GM19455 (cell line): Measurements from ENCODE around the gene TSN.
"Not testable (repeated sequence)": the region's sequence is repeated elsewhere in the genome, so short reads cannot be mapped to it uniquely, and the experiment has no call there.

ENCODE experiments used
- ATAC-seq: cut with Tn5 transposase; IDR thresholded peaks from one replicate; pipeline ENCODE4 v1.9.1; 2021; ENCODE audit not compliant: unreplicated experiment

Gene TSN

GRCh38 chr2:121796239-121796638 lies 40.8 kb downstream of the TSN start:
- no peak for ATAC-seq

- no peak for ATAC-seq
Measured at GRCh38 chr2:121798617-121799016, 43.2 kb downstream of the TSN start.

DNA sequence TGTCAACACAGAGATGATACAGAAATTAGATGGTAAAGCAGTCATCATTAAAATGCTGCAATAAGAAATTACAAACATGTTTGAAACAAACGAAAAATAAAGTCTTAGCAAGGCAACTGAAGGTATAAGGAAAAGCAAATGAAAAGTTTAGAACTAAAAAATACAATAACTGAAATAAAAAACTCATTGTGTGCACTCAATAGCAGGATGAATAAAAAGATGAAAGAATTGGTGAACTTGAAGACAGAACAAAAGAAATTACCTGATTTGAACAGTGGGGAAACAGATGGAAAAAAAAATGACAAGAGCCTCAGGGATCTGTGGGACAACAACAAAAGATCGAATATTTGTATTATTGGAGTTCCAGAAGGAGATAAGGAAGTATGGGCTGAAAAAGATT lies 46.5 kb downstream of the TSN start:
- no peak for ATAC-seq

GRCh38 chr2:121803503-121803902 lies 48.1 kb downstream of the TSN start:
- ATAC-seq, result no peak

DNA sequence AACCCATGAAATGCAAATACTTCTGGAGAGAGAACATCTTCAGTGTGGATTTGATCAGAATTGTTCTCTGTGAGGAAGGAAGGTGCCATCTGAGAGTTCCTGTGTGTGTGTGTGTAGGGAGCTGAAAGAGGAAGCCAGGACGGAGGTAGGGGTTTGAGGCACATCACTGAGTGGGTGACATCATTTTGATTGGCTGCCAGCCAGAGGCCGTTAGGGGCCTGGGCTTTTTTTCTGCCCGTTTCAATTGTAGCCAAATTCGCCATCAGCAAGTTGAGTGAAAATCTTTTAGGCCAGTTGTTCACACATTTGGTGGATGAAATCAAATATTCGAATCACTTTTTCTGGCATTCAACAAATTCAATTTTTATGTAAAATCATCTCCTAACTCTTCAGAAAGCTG lies 48.9 kb downstream of the TSN start:
- no peak for ATAC-seq

GRCh38 chr2:121804997-121805765 lies 49.7 kb downstream of the TSN start:
- no peak for ATAC-seq

GRCh38 chr2:121805766-121806143 lies 50.3 kb downstream of the TSN start:
- no peak for ATAC-seq

DNA sequence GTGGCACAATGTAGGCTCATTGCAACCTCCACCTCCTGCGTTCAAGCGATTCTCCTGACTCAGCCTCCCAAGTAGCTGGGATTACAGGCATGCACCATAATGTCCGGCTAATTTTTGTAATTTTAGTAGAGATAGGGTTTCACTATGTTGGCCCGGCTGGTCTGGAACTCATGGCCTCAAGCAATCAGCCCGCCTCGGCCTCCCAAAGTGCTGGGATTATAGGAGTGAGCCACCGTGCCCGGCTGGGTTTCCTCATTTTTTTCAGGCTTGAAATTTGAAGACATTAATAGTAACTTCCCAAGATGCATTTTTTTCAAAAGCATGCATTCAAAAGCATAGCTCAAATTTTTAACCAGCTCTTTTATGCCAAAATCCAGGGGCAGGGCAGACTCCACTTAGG lies 52.3 kb downstream of the TSN start:
- ATAC-seq, result not testable (repeated sequence)

- no peak for ATAC-seq
Measured at GRCh38 chr2:121809607-121810006, 54.2 kb downstream of the TSN start.

DNA sequence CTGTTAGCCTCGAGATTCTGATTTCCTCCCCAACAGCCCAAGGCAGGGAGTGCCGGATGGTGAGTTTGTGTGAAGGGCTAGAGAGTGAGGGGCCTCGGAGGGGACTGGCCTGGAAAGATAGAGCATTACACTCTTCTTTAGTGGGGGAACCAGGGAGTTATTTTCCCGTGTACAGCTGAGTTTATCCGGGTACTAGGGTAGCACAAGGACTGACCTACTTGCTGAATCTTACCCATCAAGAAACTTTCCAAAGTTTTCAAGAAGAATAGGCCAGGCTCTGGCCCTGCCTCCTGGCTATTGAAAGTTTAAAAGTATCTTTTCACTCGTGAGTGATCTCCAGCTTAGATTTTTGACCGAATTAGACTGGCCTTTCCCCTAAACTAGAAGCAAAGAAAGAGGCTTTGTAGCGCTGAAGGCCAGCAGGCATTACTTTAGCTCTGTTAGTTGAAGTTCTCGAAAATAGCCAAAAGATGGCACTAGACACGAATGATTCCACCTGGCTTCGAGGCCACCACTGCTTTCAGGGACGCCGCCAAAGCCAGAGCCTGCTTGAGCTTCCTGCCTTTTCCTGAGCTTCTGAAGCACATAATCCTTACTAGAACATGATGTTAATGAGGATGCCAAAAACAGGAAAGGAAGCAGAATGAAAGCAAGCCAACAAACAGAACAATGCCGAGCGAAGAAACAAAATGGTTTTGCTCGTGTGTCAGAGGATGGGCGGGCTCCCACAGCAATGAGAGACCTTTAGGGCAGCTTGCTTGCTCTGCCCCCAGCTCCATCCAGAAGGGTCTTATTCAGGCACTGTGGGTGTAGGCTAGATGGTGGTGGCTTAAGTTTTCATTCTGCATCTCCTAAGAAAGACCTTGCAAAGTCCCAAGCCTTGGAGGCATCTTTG lies 55.8 kb downstream of the TSN start:
- no peak for ATAC-seq

GRCh38 chr2:121813083-121813482 lies 57.6 kb downstream of the TSN start:
- not testable (repeated sequence) for ATAC-seq

DNA sequence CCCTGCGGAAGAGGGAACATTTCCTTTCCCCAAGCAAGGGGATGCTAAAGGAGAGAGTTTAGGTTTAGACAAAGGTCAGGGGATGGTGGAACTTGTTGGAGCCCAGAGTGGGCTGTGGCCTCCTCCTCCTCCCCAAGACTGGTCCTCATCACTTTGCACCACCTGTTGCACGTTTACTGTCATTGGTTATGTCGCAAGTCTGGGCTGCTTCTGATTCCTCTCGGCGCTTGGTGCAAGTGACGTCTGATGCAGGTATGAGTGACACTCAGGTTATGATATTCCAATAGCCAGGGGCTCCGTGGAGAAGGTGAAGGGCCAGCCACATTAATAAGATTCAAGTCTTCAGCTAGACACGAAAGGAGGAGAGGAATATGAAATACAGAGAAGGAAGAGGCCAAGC lies 59.8 kb downstream of the TSN start:
- no peak for ATAC-seq

DNA sequence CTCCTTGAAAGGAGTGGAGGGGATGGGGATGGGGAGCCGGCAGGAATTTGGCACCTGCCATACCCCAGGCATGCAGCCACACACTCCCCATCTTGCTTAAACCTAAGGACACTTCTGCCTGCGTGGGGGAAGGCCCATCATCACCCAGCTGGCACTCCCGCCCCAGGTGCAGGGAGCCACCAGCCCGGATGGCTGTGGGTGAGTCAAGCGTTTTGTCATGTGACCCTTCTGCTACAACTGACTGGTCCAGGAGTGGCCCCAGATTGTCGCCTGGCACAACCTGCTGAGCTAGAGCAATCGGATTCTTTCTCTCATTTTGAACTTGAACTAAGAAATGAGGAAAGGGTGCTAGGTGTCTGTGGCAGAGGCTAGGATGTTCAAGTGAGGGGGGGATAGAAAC lies 61.3 kb downstream of the TSN start:
- no peak for ATAC-seq

GRCh38 chr2:121817304-121817703 lies 61.9 kb downstream of the TSN start:
- not testable (repeated sequence) for ATAC-seq
